Neural cell (in vitro differentiated cells): ENCODE results near the gene KRT14. TPM values are rescaled to one million over a fixed set of nuclear protein-coding genes. Genes with fewer than 3 reads are reported as not detected.

ENCODE experiments used
- H2AFZ ChIP-seq: fragments of 200-600, 300-800 bp; sonication (generic), shearing (Covaris generic); 2 replicates; pipeline ENCODE4 v1.6.0; 2014; ENCODE audit warnings: low read depth, mild to moderate bottlenecking, antibody characterized with exemption, low read length, moderate library complexity
- H3F3A ChIP-seq: fragments of 200-600 bp; shearing (Covaris generic); 2 replicates; pipeline ENCODE4 v1.6.1; 2016; ENCODE audit warnings: mild to moderate bottlenecking, moderate library complexity, mixed read lengths, antibody characterized with exemption, low read length; ENCODE audit not compliant: insufficient read depth, poor library complexity, severe bottlenecking
- H3K27ac ChIP-seq: fragments of 200-600, 300-800 bp; sonication (generic), shearing (Covaris generic); 2 replicates; pipeline ENCODE4 v1.5.1; 2014; ENCODE audit warnings: mild to moderate bottlenecking, low read length, moderate library complexity
- H3K27me3 ChIP-seq: fragments of 300-800, 200-600 bp; sonication (generic), shearing (Covaris generic); 2 replicates; pipeline ENCODE4 v1.6.0; 2014; ENCODE audit warnings: mild to moderate bottlenecking, low read depth, low read length, moderate library complexity; ENCODE audit not compliant: insufficient read depth
- H3K36me3 ChIP-seq: fragments of 300-800, 200-600 bp; sonication (generic), shearing (Covaris generic); 2 replicates; pipeline ENCODE4 v1.5.1; 2014; ENCODE audit warnings: mild to moderate bottlenecking, antibody characterized with exemption, low read length, moderate library complexity; ENCODE audit not compliant: insufficient read depth
- H3K4me2 ChIP-seq: fragments of 300-800, 200-600 bp; sonication (generic), shearing (Covaris generic); 2 replicates; pipeline ENCODE4 v1.6.0; 2014; ENCODE audit warnings: mild to moderate bottlenecking, low read length
- H3K4me3 ChIP-seq: fragments of 300-800, 200-600 bp; sonication (generic), shearing (Covaris generic); 2 replicates; pipeline ENCODE4 v1.5.1; 2014; ENCODE audit warnings: mild to moderate bottlenecking, low read length, moderate library complexity
- H3K79me2 ChIP-seq: fragments of 200-600 bp; shearing (Covaris generic); replicated peaks from 2 replicates; pipeline ENCODE4 v1.6.0; 2014; ENCODE audit warnings: mild to moderate bottlenecking, low read length, moderate library complexity; ENCODE audit not compliant: insufficient read depth
- H3K9ac ChIP-seq: fragments of 300-800, 200-600 bp; sonication (generic), shearing (Covaris generic); 2 replicates; pipeline ENCODE4 v1.6.1; 2016; ENCODE audit warnings: mild to moderate bottlenecking, low read length, mixed read lengths
- H3K9me2 ChIP-seq: fragments of 200-600 bp; shearing (Covaris generic); 2 replicates; pipeline ENCODE4 v1.6.1; 2016; ENCODE audit warnings: mild to moderate bottlenecking, low read length, mixed read lengths; ENCODE audit not compliant: insufficient read depth
- H3K9me3 ChIP-seq: fragments of 200-600, 300-800 bp; sonication (generic), shearing (Covaris generic); 2 replicates; pipeline ENCODE4 v1.6.1; 2016; ENCODE audit warnings: mild to moderate bottlenecking, mixed run types, low read length, moderate library complexity, mixed read lengths
- H4K20me1 ChIP-seq: fragments of 200-600 bp; shearing (Covaris generic); 2 replicates; pipeline ENCODE4 v1.6.1; 2016; ENCODE audit warnings: mild to moderate bottlenecking, mixed run types; ENCODE audit not compliant: insufficient read depth
- CTCF ChIP-seq: fragments of 450-650 bp; IDR thresholded peaks from 2 replicates; pipeline ENCODE4 v1.5.1; 2014; ENCODE audit warnings: antibody characterized with exemption, mild to moderate bottlenecking, moderate library complexity; ENCODE audit not compliant: poor library complexity, severe bottlenecking
- EP300 ChIP-seq: fragments of 450-650 bp; conservative IDR thresholded peaks from 2 replicates; pipeline ENCODE4 v1.6.1; 2014; ENCODE audit warnings: antibody characterized with exemption, mild to moderate bottlenecking, moderate library complexity; ENCODE audit not compliant: poor library complexity, severe bottlenecking
- EZH2 ChIP-seq: fragments of 200-600, 300-800 bp; shearing (Covaris generic), sonication (generic); IDR thresholded peaks from 2 replicates; pipeline ENCODE4 v1.6.1; 2014; ENCODE audit warnings: antibody characterized with exemption, low read length, borderline replicate concordance, mild to moderate bottlenecking; ENCODE audit not compliant: insufficient read depth, poor library complexity, severe bottlenecking
- MXI1 ChIP-seq: fragments of 450-650 bp; conservative IDR thresholded peaks from 2 replicates; pipeline ENCODE4 v1.6.1; 2014; ENCODE audit warnings: antibody characterized with exemption, mild to moderate bottlenecking; ENCODE audit not compliant: poor library complexity, severe bottlenecking
- POLR2AphosphoS5 ChIP-seq: IDR thresholded peaks from 2 replicates; pipeline ENCODE4 v1.6.1; 2012
- RAD21 ChIP-seq: fragments of 450-650 bp; conservative IDR thresholded peaks from 2 replicates; pipeline ENCODE4 v1.6.1; 2014; ENCODE audit warnings: antibody characterized with exemption, mild to moderate bottlenecking, moderate library complexity
- SMC3 ChIP-seq: fragments of 450-650 bp; conservative IDR thresholded peaks from 2 replicates; pipeline ENCODE4 v1.6.1; 2014; ENCODE audit warnings: antibody characterized with exemption, mild to moderate bottlenecking, moderate library complexity; ENCODE audit not compliant: poor library complexity
- TAF1 ChIP-seq: IDR thresholded peaks from 2 replicates; pipeline ENCODE4 v1.6.1; 2012; ENCODE audit warnings: low read depth
- polyA plus RNA-seq: library from polyadenylated mRNA; depleted of rRNA; stranded (reverse); fragments of >200 nt; gene quantifications from 2 replicates; pipeline ENCODE4 v1.2.3, GENCODE V29; 2014
- TF ChIP-seq, protein P1 (sequence below): IDR thresholded peaks from 2 replicates; pipeline ENCODE4 v1.6.1; 2012; ENCODE audit warnings: borderline replicate concordance

Gene KRT14
- polyA plus RNA-seq, 1 donor from 2014 or later: not detected

GRCh38 chr17:41559548-41559947 is 27.1 kb downstream of the KRT14 start:
- TF ChIP-seq, protein P1, sequence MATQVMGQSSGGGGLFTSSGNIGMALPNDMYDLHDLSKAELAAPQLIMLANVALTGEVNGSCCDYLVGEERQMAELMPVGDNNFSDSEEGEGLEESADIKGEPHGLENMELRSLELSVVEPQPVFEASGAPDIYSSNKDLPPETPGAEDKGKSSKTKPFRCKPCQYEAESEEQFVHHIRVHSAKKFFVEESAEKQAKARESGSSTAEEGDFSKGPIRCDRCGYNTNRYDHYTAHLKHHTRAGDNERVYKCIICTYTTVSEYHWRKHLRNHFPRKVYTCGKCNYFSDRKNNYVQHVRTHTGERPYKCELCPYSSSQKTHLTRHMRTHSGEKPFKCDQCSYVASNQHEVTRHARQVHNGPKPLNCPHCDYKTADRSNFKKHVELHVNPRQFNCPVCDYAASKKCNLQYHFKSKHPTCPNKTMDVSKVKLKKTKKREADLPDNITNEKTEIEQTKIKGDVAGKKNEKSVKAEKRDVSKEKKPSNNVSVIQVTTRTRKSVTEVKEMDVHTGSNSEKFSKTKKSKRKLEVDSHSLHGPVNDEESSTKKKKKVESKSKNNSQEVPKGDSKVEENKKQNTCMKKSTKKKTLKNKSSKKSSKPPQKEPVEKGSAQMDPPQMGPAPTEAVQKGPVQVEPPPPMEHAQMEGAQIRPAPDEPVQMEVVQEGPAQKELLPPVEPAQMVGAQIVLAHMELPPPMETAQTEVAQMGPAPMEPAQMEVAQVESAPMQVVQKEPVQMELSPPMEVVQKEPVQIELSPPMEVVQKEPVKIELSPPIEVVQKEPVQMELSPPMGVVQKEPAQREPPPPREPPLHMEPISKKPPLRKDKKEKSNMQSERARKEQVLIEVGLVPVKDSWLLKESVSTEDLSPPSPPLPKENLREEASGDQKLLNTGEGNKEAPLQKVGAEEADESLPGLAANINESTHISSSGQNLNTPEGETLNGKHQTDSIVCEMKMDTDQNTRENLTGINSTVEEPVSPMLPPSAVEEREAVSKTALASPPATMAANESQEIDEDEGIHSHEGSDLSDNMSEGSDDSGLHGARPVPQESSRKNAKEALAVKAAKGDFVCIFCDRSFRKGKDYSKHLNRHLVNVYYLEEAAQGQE: no peak
- H3K9me3 ChIP-seq: no peaks in the 10 kb centered on the region

DNA sequence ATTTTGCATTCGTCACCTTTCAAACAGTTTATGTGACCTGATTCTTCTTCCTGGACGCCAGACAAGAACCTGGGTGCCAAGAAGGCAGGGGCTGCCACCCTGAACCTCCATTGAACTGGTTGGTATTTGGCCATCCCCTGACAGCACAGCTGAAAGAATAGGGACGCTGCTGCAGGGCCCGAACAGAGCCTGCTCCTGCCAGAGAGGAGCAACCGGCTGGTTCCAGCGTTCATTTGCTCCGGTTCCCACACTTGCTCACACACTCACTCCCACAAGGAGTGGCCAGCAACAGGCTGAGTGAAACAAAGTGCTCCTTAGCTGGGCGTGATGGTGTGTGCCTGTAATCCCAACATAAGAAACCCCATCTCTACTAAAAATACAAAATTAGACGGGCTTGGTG is 29.8 kb downstream of the KRT14 start:
- H3K79me2 ChIP-seq: no peaks in the 10 kb centered on the region
- no peak overlapping the region for H3K4me3 ChIP-seq
- no peak overlapping the region for H3K4me2 ChIP-seq
- no peaks in the 10 kb centered on the region for H4K20me1 ChIP-seq
- no peaks in the 10 kb centered on the region for H3K27me3 ChIP-seq
- no peak overlapping the region for H2AFZ ChIP-seq
- H3K9me3 ChIP-seq: no peaks in the 10 kb centered on the region
- H3K9ac ChIP-seq: no peak overlapping the region
- TF ChIP-seq, protein P1: no peak
- no peak for TF ChIP-seq RAD21
- no peak for TF ChIP-seq EZH2
- TF ChIP-seq TAF1: no peak
- no peak for TF ChIP-seq SMC3
- no peak for TF ChIP-seq EP300
- no peak for TF ChIP-seq CTCF
- no peak for TF ChIP-seq MXI1
- no peak for TF ChIP-seq POLR2AphosphoS5
- H3K36me3 ChIP-seq: no peaks in the 10 kb centered on the region
- no peak overlapping the region for H3K27ac ChIP-seq
- no peaks in the 10 kb centered on the region for H3F3A ChIP-seq
- no peaks in the 10 kb centered on the region for H3K9me2 ChIP-seq

More at GRCh38 chr17:41559548-41559947, 27.1 kb downstream of the KRT14 start:
- Histone ChIP-seq H3K27ac (no peak overlapping the region), H3K79me2 (no peaks in the 10 kb centered on the region), H2AFZ (no peak overlapping the region), H3K4me3 (no peak overlapping the region), H3K36me3 (no peaks in the 10 kb centered on the region), H4K20me1 (no peaks in the 10 kb centered on the region), H3K9me2 (no peaks in the 10 kb centered on the region), H3K27me3 (no peaks in the 10 kb centered on the region), H3K9ac (no peak overlapping the region), H3F3A (no peaks in the 10 kb centered on the region), H3K4me2 (no peak overlapping the region)
